Heart right ventricle (tissue), 16 donors: ENCODE data around the gene SYNPO. TPM values are rescaled to one million over a fixed set of nuclear protein-coding genes. Genes with fewer than 3 reads are reported as not detected.
A peak's percentile ranks its signal among the peaks of the same experiment; 100 is the strongest.

Experiments used
- ATAC-seq, 8 donors: fragments of 200-7000 bp; cut with Tn5 transposase; one replicate each; pipeline ENCODE4 v1.9.1; 2020; ENCODE audit warnings: mild to moderate bottlenecking in 8 of 8, moderate library complexity in 8 of 8, moderate number of reproducible peaks in 1 of 8
- DNase-seq, 2 donors: peaks; one replicate each; pipeline ENCODE4 v3.0.0-alpha.2; 2020
- H3K27ac ChIP-seq, 10 donors: fragments of 200-600 bp; sonication (generic) in 2 of 10; one replicate each; pipeline versions ENCODE4 v1.5.0 to v1.8.0; 2020 to 2022; ENCODE audit warnings: mild to moderate bottlenecking in 3 of 10
- H3K27me3 ChIP-seq, 7 donors: fragments of 200-600 bp; one replicate each; pipeline ENCODE4 v1.8.0; 2021 to 2022; ENCODE audit warnings: mild to moderate bottlenecking in 2 of 7
- H3K36me3 ChIP-seq, 9 donors: fragments of 200-600 bp; sonication (generic) in 1 of 9; one replicate each; pipeline versions ENCODE4 v1.5.0 to v1.8.0; 2020 to 2022; ENCODE audit warnings: mild to moderate bottlenecking in 2 of 9
- H3K4me1 ChIP-seq, 9 donors: fragments of 200-600 bp; sonication (generic) in 1 of 9; one replicate each; pipeline versions ENCODE4 v1.5.0 to v1.8.0; 2020 to 2022; ENCODE audit warnings: mild to moderate bottlenecking in 4 of 9
- H3K4me3 ChIP-seq, 10 donors: fragments of 200-600 bp; sonication (generic) in 2 of 10; one replicate each; pipeline versions ENCODE4 v1.5.0 to v1.8.0; 2020 to 2022; ENCODE audit warnings: mild to moderate bottlenecking in 7 of 10, moderate library complexity in 2 of 10
- H3K9me3 ChIP-seq, 11 donors: fragments of 200-600 bp in 10 of 11; sonication (generic) in 2 of 11; one replicate each; pipeline versions ENCODE4 v1.5.0 to v1.8.0; 2013 to 2022; ENCODE audit warnings: mild to moderate bottlenecking in 2 of 11, control low read depth in 1 of 11, moderate library complexity in 1 of 11
- WGBS, 2 donors: extraction: QIAGEN DNeasy Blood & Tissue Kit; methylation state at CpG; one replicate each; pipeline ENCODE4 v1.1.7; 2013; ENCODE audit warnings: inconsistent platforms in 1 of 2; 5-methylcytosine and 5-hydroxymethylcytosine counted together
- intact Hi-C, 10 donors: fragments of 100-400 bp; cut with DNase I; formaldehyde crosslinking; loops; one replicate each; pipeline versions ENCODE4 v1.11.1 to v1.14.2; 2022
- polyA plus RNA-seq, 2 donors: library from polyadenylated mRNA; stranded (reverse); fragments of 200-250 nt; gene quantifications; one replicate each; pipeline ENCODE4 v1.2.3, GENCODE V29; 2013
- total RNA-seq, 10 donors: library from RNA; stranded (reverse); fragmentation: NEBNext Ultra II Directional in 3 of 10; extraction: Animal tissue kit (Norgen Biotek cat#: 25700) in 3 of 10; gene quantifications; one replicate each; pipeline versions ENCODE4 v1.2.1 to v1.2.4, GENCODE V29; 2021 to 2023
- TF ChIP-seq, protein P1 (sequence below), 9 donors: fragments of 200-600 bp; sonication (generic) in 2 of 9; IDR thresholded peaks; one replicate each; pipeline versions ENCODE4 v1.5.0 to v1.8.0; 2021 to 2022; ENCODE audit warnings: antibody characterized with exemption in 9 of 9, mild to moderate bottlenecking in 5 of 9, moderate library complexity in 1 of 9
- donor health status: Arrhythmogenic right ventricular cardiomyopathy.
- donor health status: ischemic (EF 13 %, LVEDD 7.1; RV severe dilation, severe dysfunction).
- donor health status: healthy with polysubstance abuse.
- donor health status: DM: no; HTN: yes; CAD: no.
- donor health status: DM: no; HTN: no; CAD: no.
- donor health status: ischemic (EF 25% LVEDD 6.9; RV normal size, moderate dysfunction).
- donor health status: ischemic (EF 25% LVEDD 5.7; RV mildly dilated, moderate dysfunction).
- donor health status: healthy.
- donor health status: DM: yes; HTN: yes; CAD: no.
- donor health status: Ischemic cardiomyopathy.
- donor health status: ischemic (EF 35%, LVEDD 5.7; RV mildly dilated, moderate dysfunction).
- donor health status: nonischemic (EF 11% LVEDD 7.7; RV severe dilation, severe dysfunction).
- donor health status: DM: yes; HTN: yes; CAD: no.
- donor health status: PGD.
- donor health status: ischemic (EF 29% LVEDD 5.4; RV normal size, mild dysfunction).
- donor health status: nonischemic (EF 23%, LVEDD 6.1; RV moderate dilation, normal function).

SYNPO gene
- total and polyA plus RNA-seq, 12 donors: 129 to 777 (median 652) TPM

GRCh38 chr5:150655221-150655620 lies 14.8 kb downstream of the SYNPO start:
- peak overlapping the region in 8 of 10 donors; percentile 3 to 100 (median 62) for H3K27ac ChIP-seq
- no peak overlapping the region for H3K4me3 ChIP-seq
- intact Hi-C loops: loop anchor here in 7 of 10 donors (2.0 to 10.0 kb wide), 7 partner anchors 47 to 200 kb away; partner anchors contain the start of gene RBM22 (in 1 of the 7)
- H3K36me3 ChIP-seq: peaks cover 0 to 43% (median 12%) of the 10 kb centered on the region in 9 donors
- peaks cover 28 to 96% (median 63%) of the 10 kb centered on the region in 9 donors for H3K4me1 ChIP-seq
- 61 to 77% methylated on average over 3 of the region's 3 CpGs for WGBS, 2 donors
- TF ChIP-seq, protein P1, sequence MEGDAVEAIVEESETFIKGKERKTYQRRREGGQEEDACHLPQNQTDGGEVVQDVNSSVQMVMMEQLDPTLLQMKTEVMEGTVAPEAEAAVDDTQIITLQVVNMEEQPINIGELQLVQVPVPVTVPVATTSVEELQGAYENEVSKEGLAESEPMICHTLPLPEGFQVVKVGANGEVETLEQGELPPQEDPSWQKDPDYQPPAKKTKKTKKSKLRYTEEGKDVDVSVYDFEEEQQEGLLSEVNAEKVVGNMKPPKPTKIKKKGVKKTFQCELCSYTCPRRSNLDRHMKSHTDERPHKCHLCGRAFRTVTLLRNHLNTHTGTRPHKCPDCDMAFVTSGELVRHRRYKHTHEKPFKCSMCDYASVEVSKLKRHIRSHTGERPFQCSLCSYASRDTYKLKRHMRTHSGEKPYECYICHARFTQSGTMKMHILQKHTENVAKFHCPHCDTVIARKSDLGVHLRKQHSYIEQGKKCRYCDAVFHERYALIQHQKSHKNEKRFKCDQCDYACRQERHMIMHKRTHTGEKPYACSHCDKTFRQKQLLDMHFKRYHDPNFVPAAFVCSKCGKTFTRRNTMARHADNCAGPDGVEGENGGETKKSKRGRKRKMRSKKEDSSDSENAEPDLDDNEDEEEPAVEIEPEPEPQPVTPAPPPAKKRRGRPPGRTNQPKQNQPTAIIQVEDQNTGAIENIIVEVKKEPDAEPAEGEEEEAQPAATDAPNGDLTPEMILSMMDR (IDR thresholded peaks at IDR 0.05): no peak
- ATAC-seq (no peak), DNase-seq (peak in 1 of 2 donors; percentile 22)
- H3K27me3 ChIP-seq: no peaks in the 10 kb centered on the region
- H3K9me3 ChIP-seq: no peaks in the 10 kb centered on the region

DNA sequence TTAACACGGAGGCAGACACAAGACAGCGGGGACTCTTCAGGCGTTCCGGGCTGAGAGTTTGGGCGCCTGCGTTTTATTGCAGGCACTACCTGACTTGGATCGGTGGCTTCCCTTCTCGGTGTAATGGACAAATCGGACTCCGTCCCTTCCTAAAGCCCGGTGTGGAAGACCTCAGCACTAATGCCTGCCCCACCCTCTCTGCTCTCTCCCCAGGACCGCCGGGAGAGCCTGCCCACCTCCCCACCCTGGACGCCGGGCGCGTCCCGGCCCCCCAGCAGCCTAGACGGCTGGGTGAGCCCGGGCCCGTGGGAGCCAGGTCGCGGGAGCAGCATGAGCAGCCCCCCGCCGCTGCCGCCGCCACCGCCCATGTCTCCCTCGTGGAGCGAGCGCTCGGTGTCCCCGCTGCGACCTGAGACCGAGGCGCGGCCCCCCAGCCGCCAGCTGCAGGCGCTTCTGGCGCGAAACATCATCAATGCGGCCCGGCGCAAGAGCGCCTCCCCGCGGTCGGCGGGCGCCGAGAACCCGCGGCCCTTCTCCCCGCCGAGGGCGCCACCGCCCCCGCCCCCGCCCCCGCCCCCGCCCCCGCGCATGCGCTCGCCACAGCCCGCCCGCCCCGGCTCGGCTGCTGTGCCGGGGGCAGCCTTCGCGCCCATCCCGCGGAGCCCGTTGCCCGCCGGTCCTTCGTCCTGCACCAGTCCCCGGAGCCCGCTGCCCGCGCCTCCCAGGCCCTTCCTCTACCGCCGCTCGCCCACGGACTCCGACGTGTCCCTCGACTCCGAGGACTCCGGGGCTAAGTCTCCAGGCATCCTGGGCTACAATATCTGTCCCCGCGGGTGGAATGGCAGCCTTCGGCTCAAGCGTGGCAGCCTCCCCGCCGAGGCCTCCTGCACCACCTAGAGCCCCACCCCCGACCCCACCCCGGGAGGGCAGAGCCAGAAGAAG lies 16.0 kb downstream of the SYNPO start:
- no peaks in the 10 kb centered on the region for H3K27me3 ChIP-seq
- no peaks in the 10 kb centered on the region for H3K9me3 ChIP-seq
- TF ChIP-seq, protein P1 (IDR thresholded peaks at IDR 0.05): peak; percentile 59 to 89 (median 77)
- WGBS, 2 donors: 5% methylated on average over 72 to 97 of the region's 99 CpGs
- H3K27ac ChIP-seq: peak overlapping the region; percentile 79 to 100 (median 92)
- intact Hi-C loops: loop anchor here (1.0 to 10.0 kb wide), 11 partner anchors 46 to 202 kb away; partner anchors contain the start of gene RBM22 (in 1 of the 10)
- DNase-seq (peak; percentile 74 to 87), ATAC-seq (peak; percentile 50 to 77 (median 56))
- peak overlapping the region; percentile 10 to 64 (median 51) for H3K4me3 ChIP-seq
- H3K36me3 ChIP-seq: peaks cover 0 to 31% (median 0%) of the 10 kb centered on the region in 9 donors
- H3K4me1 ChIP-seq: peaks cover 21 to 94% (median 56%) of the 10 kb centered on the region in 9 donors

GRCh38 chr5:150658121-150658520 lies 17.7 kb downstream of the SYNPO start:
- Histone ChIP-seq H3K4me3 (no peak overlapping the region), H3K27ac (peak overlapping the region; percentile 41 to 100 (median 92)), H3K36me3 (peaks cover 0 to 14% (median 0%) of the 10 kb centered on the region in 9 donors), H3K4me1 (peaks cover 17 to 77% (median 42%) of the 10 kb centered on the region in 9 donors), H3K9me3 (no peaks in the 10 kb centered on the region), H3K27me3 (no peaks in the 10 kb centered on the region)
- DNase-seq (no peak), ATAC-seq (no peak)
- intact Hi-C loops: loop anchor here in 7 of 10 donors (5.0 to 10.0 kb wide), 5 partner anchors 44 to 203 kb away; partner anchors contain the start of gene RBM22 (in 1 of the 7)
- TF ChIP-seq, protein P1 (IDR thresholded peaks at IDR 0.05): no peak
- WGBS, 2 donors: 95 to 99% methylated on average over 4 of the region's 4 CpGs

DNA sequence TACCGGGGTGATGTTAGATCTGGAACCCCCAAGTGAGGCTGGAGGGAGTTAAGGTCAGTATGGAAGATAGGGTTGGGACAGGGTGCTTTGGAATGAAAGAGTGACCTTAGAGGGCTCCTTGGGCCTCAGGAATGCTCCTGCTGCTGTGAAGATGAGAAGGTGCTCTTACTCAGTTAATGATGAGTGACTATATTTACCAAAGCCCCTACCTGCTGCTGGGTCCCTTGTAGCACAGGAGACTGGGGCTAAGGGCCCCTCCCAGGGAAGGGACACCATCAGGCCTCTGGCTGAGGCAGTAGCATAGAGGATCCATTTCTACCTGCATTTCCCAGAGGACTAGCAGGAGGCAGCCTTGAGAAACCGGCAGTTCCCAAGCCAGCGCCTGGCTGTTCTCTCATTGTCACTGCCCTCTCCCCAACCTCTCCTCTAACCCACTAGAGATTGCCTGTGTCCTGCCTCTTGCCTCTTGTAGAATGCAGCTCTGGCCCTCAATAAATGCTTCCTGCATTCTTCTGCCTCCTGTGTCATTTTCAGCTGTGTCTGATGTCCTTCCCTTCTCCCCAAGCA lies 18.3 kb downstream of the SYNPO start:
- Histone ChIP-seq H3K4me1 (peaks cover 14 to 71% (median 42%) of the 10 kb centered on the region in 9 donors), H3K9me3 (no peaks in the 10 kb centered on the region), H3K36me3 (peaks cover 0 to 8% (median 0%) of the 10 kb centered on the region in 9 donors), H3K27ac (peak overlapping the region; percentile 25 to 100 (median 92)), H3K4me3 (no peak overlapping the region), H3K27me3 (no peaks in the 10 kb centered on the region)
- DNase-seq (peak in 1 of 2 donors; percentile 7), ATAC-seq (peak in 1 of 8 donors; percentile 8)
- intact Hi-C loops: loop anchor here in 7 of 10 donors (5.0 to 10.0 kb wide), 5 partner anchors 44 to 204 kb away; partner anchors contain the start of gene RBM22 (in 1 of the 7)
- TF ChIP-seq, protein P1 (IDR thresholded peaks at IDR 0.05): no peak
- WGBS, 2 donors: 32 to 56% methylated on average over 3 of the region's 3 CpGs
